Midbrain (tissue), 1 donor: Measurements from ENCODE around the gene GPR150.

Source experiments
- DNase-seq: peaks from one replicate; lab custom pipeline; 2025; lab: John Stamatoyannopoulos, UW

Gene GPR150

DNA sequence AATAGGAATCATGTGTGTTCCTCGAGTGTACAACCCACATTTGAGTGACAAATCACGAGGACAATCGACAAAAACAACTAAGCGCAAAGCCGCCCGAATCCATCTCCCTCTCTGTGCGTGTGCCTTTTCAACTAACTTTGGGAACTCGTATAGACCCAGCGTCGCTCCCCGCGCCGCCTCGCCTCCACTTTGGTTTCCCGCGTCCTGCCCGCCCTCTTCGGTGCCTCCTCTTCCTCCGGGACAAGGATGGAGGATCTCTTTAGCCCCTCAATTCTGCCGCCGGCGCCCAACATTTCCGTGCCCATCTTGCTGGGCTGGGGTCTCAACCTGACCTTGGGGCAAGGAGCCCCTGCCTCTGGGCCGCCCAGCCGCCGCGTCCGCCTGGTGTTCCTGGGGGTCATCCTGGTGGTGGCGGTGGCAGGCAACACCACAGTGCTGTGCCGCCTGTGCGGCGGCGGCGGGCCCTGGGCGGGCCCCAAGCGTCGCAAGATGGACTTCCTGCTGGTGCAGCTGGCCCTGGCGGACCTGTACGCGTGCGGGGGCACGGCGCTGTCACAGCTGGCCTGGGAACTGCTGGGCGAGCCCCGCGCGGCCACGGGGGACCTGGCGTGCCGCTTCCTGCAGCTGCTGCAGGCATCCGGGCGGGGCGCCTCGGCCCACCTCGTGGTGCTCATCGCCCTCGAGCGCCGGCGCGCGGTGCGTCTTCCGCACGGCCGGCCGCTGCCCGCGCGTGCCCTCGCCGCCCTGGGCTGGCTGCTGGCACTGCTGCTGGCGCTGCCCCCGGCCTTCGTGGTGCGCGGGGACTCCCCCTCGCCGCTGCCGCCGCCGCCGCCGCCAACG, at the start of gene GPR150:
TSS of gene GPR150 (plus strand) at position 58 of the 840 bp plus-strand sequence. CDS start at position 247, 189 bp downstream.
- DNase-seq = no peak

DNA sequence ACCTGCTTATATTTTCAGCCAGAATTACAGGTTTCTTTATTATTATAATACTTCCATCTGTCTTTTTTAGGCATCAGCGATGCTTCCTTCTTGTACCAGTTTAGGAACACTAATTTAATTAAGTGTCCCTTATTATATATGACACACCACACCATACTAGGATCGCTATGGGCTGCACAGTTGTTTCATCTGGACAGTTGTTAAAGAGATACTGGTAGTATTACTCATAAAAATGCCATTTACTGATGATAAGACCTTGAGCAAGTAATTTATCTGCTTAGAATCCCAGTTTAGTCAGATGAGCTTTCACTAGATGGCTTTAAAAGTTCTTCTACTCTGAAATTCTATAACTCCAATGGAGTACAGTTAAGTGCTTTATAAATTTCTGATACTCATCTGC, 47.9 kb upstream of the GPR150 start:
- no peak for DNase-seq

DNA sequence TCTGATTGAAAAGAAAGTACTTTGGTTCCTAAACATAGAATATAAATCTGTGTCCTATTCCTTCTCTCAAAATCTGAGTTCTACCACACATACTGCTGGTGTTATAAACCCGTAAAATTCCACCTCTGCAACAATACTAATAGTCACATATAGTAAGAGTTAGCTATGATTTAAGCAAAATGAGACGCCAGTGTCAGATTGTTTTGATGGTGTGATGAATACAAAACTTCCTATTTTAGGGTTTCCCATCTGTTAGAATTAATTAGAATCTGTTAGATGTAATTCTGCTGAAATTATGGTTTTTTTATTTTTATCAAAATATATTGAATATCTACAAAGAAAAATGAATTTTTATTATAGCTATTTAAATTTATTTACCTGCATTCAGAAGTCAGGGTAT, 38.3 kb upstream of the GPR150 start:
- no peak for DNase-seq

DNA sequence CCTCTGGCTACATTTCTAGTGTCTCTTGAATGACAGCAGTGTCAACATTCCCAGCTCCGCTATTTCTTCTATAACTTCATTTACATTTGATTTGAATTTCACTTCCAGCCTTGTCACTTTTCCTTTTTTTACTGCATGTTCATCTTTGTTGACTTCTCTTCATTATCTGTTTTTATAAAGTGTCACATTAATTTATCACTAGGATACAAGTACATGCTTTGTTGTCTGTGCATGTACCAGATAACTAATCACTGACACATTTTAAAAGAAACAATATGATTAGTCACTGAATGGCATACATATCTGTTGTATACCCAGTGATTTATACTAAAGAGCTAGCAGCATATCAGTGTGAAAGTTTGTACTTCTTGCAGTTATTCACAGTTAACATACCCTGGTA, 35.9 kb upstream of the GPR150 start:
- DNase-seq = no peak

DNA sequence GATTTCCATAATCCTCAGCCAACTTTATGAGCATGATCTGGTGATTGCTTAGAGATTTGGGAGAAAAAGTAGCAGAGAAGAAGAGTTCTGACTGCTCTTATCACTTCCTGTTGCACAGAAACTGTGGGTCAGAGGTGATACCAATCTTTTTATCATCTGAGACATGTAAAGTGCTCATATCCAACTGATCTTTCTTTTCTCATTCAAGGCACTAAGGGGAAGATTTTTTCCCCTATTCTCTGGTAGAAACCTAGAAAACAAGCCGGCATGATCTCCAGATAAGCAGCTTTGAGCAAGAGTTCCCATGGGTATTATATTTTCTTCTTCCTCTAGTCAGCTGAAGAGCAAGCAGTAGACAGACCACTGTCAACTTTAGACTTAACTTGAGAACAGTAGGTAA, 29.0 kb upstream of the GPR150 start:
- DNase-seq = no peak

DNA sequence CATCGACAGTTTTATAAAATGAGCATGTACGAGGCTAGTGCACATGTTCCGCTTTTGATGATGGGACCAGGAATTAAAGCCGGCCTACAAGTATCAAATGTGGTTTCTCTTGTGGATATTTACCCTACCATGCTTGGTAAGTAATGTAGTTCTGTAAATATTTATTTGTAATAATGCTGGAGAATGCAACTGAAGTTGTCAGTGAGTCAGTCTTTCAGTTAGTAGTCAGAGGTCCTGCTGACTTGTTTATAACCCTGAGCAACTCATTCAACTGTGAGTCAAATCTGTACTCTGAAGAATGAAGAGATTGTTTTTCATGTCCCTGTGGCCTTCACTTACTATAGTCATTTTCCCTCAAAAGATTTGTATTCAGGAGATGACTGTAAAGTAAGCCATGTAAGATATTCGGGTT, 28.4 kb upstream of the GPR150 start:
- DNase-seq = no peak

DNA sequence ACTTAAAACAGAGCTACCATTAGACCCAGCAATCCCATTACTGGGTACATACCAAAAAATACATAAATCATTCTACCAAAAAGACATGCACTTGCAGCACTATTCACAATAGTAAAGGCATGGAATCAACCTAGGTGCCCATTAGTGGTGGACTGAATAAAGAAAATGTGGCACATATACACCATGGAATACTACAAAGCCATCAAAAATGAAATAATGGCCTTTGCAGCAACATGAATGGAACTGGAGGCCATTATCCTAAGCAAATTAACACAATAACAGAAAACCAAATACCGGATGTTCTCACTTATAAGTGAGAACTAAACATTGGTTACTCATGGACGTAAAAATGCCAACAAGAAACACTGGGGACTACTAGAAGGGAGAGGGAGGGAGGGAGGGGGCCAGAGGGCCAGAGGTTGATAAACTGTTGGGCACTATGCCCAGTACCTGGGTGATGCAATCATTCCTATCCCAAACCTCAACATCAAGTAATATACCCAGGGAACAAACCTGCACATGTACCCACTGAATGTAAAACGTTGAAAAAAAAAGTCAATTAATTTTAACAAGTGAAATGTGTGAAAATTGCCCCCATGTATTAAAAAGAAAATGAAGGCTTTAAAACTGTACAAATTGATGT, 24.5 kb upstream of the GPR150 start:
- DNase-seq = no peak

DNA sequence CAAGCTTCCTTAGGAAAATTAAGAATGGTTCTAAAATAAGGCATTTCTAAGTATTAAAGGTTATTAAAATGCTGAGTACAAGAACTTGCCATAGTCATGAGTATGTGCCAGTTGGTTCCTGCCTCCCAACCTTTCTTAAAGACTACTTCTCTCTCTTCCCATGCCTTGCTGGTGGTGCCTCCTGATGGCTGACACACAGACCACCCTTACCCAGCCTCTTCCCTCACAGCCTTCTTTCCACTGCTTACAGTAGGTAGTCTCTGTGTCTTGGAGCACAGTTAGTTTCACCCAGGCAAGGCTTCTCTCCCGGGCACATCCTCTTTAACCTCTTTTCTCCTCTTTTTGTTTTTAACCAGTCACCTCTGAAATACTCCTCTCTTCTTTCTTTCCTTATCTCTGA, 20.6 kb upstream of the GPR150 start:
- no peak for DNase-seq

DNA sequence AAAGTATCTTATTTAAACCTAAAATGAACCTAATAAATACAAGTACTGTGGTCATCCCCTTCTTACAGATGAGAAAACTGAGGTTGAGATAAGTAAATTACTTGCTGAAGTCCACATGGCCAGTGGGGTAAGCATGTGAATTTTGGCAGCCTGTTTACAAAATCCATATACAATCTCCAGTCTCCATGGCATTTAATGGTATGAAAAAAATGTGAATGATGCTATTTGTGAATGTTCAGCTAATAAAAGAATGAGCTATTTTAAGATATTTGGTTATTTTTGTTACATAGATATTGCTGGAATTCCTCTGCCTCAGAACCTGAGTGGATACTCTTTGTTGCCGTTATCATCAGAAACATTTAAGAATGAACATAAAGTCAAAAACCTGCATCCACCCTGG, 19.3 kb upstream of the GPR150 start:
- no peak for DNase-seq

DNA sequence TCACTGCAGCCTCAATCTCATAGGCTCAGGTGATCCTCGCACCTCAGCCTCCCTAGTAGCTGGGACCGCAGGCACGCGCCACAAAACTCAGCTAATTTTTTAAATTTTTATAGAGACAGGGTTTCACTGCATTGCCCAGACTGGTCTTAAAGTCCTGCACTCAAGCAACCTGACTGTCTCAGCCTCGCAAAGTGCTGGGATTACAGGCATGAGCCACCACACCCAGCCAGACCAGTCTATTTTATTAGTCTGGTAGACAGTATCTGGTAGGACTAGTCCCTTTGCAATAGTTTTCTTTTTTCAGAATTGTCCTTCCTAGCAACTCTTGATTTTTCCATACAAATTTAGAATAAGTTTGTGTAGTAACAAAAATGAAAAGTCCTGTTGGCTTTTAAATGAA, 14.1 kb upstream of the GPR150 start:
- no peak for DNase-seq

DNA sequence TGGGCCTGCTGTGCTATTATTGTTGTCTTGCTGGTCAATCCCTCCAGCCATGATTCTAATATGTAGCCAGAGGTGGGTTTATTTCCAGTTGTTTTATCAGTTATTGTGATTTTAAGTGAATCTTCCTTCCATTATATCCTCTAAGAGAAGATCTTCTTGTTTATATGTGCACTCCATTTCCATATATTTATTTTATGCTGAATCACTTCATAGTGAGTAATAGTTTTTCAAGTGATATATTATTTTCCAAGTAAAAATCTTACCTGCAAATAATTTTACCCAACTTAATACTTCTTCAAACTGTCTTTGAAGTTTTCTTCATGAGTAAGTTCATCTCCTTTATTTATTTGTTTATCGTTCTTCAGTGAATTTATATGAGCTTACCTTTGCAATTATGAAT, 13.5 kb upstream of the GPR150 start:
- no peak for DNase-seq

DNA sequence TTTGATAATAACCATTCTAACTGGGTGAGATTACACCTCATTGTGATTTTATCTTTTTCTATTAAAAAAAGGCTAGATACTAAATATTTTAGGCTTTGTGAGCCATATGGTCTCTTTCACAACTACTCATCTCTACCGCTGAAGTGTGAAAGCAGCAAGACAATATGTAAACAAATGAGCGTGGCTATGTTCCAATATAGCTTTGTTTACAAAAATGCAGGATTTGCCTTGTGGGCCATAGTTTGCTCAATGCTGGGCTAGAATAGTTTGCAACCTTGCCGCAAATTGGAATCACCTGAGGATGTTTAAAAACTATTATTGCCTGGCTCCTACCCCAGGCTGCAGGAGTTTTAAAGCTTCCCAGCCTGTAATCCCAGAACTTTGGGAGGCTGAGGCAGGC, 10.2 kb upstream of the GPR150 start:
- no peak for DNase-seq

DNA sequence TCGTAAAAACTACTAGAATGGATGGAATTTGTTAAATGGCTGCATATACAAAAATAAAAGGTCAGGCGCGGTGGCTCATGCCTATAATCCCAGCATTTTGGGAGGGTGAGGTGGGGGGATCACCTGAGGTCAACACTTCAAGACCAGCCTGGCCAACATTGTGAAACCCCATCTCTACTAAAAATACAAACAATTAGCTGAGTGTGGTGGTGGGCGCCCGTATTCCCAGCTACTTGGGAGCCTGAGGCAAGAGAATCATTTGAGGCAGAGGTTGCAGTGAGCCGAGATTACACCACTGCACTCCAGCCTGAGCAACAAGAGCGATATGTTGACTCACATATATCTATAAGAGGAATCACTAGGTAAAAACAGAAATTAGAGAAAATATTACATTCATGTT, 9.3 kb upstream of the GPR150 start:
- no peak for DNase-seq

DNA sequence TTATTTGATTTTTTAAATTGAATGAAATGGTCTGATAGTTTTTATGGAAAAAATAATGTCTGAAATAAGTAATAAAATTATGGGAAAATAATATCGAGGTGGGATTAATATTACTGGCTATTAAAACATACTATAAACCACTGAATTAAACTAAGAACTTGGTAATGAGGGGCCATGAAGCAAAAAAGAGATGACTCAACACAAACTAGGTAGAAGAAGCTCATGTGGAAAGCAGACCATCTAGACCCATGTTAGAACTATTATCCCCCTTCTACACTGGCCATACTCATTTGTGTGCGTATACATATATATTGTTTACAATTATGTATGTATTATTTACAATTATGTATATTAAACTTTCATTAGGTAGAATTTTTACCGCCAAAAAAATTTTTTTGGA, 8.5 kb upstream of the GPR150 start:
- DNase-seq = no peak

DNA sequence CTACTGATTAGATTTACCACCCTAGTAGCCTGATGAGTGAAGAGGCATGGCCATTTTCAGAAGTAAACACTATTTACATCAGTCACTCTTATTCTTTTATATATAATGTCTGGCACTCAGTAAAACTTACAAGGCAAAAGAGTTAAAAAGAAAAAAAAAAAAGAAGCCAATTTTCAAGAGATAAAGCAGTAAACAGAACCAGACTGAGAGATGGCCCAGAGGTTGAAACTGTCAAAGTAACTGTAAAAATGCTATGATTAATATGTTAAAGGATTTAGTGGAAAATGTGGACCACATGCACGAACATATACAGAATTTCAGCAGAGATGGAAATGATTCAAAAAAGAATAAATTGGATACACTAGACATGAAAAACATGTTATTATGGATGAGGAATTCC, 6.4 kb upstream of the GPR150 start:
- no peak for DNase-seq

DNA sequence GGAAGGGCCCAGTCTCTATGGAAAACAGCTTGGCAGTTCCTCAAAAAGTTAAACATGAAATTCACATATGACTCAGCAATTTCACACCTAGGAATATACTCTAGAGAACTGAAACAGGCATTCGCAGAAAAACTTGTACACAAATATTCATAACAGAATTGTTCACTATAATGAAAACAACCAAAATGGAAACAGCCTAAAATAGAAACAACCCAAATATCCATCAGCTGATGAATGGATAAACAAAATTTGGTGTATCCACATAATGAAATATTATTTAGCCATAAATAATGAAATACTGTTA, 4.8 kb upstream of the GPR150 start:
- no peak for DNase-seq

DNA sequence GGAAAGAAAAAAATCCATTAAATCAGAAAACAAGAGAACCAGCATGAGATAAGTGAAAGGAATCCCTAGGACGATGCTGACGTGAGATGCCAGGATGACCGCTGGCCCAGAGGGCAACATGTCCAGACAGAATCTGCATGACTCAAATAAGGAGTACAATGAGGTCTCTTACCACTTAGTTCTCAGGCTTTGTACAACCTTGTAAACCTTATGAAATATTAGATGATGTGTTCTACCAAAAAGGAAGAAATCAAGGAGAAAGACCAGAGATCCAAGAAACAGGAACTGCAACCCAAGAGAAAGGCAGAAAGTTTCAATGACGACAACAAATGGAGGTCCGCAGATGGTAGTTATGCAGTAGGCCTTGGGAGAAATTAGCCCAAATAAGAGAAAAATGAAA, 2.8 kb upstream of the GPR150 start:
- DNase-seq = no peak

DNA sequence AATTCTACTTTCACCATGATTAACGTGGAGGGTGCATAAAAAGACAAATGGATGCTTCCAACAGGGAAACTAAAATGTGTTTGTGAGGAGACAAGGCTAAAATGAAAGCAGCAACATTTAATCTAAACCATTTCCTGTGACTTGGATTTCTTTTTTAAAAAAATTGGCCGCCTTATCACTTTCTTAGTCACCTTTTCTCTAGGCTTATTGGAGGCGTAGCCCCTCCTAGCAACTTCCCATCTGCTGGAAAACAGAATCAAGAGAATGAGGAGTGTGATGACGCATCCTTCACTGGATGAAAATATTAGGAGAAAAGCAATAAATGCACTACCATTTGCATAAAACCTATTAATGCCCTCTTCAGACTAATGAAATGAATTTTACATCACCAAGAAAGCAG, 791 bp upstream of the GPR150 start:
- no peak for DNase-seq

DNA sequence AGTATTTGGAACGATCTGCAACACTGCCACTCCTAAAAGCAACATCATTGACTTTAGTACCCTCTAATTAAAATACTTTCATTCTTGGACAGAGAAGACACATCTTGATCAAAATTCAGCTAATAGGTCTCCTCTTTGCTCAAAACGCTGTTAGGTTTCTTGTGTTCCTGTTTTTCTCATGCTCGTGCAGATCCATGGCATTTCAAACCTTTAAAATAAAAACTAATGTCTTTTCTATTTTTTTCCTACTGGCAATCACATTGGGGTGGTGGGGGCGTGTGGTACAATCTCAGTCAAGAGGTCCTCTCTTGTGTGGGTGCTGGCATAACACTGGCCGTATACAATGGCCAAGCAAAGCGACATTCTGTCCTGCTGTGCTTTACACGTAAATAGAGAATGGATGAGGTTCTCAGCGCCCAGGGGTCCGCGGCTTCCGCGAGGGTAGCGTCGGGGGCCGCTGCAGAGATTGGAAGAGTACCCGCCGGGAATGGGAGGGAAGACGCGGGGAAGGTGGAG, 315 bp upstream of the GPR150 start:
- DNase-seq = no peak

DNA sequence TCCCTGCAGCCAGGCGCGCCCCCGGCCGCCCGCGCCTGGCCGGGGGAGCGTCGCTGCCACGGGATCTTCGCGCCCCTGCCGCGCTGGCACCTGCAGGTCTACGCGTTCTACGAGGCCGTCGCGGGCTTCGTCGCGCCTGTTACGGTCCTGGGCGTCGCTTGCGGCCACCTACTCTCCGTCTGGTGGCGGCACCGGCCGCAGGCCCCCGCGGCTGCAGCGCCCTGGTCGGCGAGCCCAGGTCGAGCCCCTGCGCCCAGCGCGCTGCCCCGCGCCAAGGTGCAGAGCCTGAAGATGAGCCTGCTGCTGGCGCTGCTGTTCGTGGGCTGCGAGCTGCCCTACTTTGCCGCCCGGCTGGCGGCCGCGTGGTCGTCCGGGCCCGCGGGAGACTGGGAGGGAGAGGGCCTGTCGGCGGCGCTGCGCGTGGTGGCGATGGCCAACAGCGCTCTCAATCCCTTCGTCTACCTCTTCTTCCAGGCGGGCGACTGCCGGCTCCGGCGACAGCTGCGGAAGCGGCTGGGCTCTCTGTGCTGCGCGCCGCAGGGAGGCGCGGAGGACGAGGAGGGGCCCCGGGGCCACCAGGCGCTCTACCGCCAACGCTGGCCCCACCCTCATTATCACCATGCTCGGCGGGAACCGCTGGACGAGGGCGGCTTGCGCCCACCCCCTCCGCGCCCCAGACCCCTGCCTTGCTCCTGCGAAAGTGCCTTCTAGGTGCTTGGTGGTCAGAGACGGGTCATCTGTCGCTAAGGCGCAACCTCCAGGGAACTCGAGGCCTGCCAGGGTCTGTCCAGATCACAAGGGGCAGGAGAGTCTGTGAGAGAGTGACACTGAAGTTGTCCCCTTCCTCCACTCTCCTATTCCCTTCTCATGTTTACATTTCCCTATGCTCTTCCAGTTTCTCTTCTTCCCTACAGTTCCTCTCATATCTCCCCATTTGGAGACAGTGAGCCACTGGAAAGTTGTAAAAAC, 1.3 kb downstream of the GPR150 start:
- no peak for DNase-seq

DNA sequence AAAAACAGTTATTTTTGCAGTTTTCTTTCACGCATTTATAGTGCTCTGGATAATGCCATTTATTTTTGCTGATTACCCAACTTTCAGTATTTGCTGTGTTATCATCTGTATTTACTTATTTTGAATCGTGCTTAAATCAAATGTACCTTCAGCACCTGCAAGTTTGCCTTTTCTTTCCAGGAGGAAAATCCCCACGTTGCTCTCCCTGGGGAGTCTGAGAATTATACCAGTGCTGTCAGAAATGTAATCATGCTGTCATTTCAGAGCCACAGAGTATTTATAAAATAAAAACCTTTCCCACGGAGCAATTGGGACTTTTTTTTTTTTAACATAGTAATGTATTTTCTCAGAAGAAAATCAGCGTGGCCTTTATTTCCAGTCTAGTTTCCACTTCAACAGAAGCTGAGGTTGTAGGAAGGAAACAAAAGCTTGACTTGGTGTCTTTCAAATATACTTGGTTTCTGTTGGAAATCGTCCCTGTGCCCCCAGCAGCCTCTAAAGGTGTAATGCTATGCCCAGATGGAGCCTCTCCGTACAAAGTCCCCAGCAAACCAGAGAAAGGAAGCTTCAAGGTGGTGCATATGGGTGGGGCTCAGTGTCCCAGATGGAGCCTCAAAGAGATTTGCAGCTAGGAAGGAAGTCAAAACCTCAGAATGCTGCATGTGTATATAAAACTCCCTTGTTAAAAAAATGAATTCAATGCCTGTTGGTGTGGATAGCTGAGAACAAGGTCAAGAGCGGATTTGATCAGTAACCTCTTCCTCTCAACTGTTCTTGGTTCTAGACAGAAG, 2.1 kb downstream of the GPR150 start:
- no peak for DNase-seq

DNA sequence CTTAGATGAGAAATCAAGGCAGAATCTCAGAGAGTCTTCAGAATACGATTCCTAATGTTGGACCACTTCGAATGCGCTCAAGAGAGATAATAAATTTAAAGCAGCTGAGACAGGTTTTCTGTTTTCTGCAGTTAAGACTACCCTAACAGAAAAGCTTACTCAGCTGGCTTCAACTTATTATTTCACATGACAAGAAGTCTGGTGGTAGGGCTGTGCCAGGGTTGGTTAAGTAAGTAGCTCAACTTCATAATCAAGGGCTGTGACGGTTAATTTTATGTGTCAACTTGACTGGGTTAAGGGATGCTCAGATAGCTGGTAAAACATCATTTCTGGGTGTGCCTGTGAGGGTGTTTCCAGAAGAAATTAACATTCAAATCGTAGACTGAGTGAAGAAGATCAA, 3.8 kb downstream of the GPR150 start:
- no peak for DNase-seq
